Upper lobe of right lung (tissue), 1 donor: ENCODE measurements around the gene KYAT1. TPM values are rescaled to one million over a fixed set of nuclear protein-coding genes. Genes with fewer than 3 reads are reported as not detected.

Experiments
- ATAC-seq: fragments of 200-7000 bp; cut with Tn5 transposase; one replicate; pipeline ENCODE4 v1.9.1; 2020; ENCODE audit warnings: mild to moderate bottlenecking, moderate library complexity
- DNase-seq: peaks from one replicate; pipeline ENCODE4 v3.0.0-alpha.2; 2020
- H3K27ac ChIP-seq: fragments of 200-600 bp; one replicate; pipeline ENCODE4 v1.8.0; 2022
- H3K27me3 ChIP-seq: fragments of 200-600 bp; one replicate; pipeline ENCODE4 v1.8.0; 2022; ENCODE audit warnings: mild to moderate bottlenecking
- H3K36me3 ChIP-seq: fragments of 200-600 bp; one replicate; pipeline ENCODE4 v1.8.0; 2022
- H3K4me1 ChIP-seq: fragments of 200-600 bp; one replicate; pipeline ENCODE4 v1.8.0; 2022
- H3K4me3 ChIP-seq: fragments of 200-600 bp; one replicate; pipeline ENCODE4 v1.8.0; 2022; ENCODE audit warnings: mild to moderate bottlenecking
- H3K9me3 ChIP-seq: fragments of 200-600 bp; one replicate; pipeline ENCODE4 v1.8.0; 2022
- CTCF ChIP-seq: fragments of 200-600 bp; IDR thresholded peaks from one replicate; pipeline ENCODE4 v1.8.0; 2022; ENCODE audit warnings: antibody characterized with exemption
- intact Hi-C: fragments of 100-400 bp; cut with DNase I; formaldehyde crosslinking; loops from one replicate; pipeline ENCODE4 v1.11.0; 2022
- total RNA-seq: library from RNA; stranded (reverse); fragmentation: NEBNext Ultra II Directional; extraction: Animal tissue kit (Norgen Biotek cat#: 25700); gene quantifications from one replicate; pipeline ENCODE4 v1.2.1, GENCODE V29; 2021
- donor health status: DM: no; HTN: yes; CAD: no; lungs with severe emphysema.

Gene KYAT1
- total RNA-seq, 1 donor from 2014 or later: 6.6 TPM

DNA sequence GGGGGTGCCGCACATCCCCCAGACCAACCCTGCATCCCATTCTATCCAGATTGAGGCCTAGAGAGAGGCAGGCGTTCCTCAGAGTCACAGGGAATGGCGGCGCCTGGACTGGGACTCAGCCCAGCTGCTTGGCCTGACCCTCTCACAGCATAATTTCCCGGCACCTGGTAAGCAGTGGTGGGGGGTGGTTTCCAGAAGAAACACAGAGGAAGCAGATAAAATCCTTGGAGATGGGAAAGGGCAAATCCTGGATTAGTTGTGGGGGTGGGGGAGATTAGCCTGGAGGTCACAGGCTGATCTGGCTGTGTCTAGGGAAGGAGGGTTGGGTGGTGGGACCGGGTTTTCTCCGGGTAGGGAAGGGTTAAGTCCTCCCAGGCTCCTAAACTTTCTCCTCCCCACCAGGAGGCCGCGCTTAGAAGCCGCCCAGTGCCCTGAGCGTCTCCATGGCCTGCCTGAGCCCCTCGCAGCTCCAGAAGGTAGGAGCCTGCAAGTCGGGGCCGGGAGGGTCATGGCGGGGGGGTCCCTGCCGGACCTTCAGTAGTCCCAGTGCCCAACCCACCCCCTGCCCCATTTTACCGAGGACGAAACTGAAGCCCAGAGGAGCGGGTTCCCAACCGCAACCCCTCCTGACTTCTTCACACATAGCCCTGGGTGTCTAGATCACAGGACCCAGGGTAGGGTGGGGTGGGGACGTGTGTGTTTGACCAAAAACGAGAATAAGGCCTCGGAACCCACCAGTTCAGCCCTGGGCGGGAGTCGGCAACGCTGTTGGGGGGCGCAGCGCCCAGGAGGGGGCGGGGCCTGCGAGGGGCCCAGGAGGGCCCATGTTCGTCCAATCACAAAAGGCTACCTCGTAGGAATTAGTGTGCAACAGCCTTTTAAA, 40.4 kb upstream of the KYAT1 start:
- Histone ChIP-seq H3K27ac (peak overlapping the region; percentile 88), H3K4me1 (peaks cover 32% of the 10 kb centered on the region), H3K9me3 (no peaks in the 10 kb centered on the region), H3K27me3 (no peaks in the 10 kb centered on the region), H3K36me3 (peaks cover 8% of the 10 kb centered on the region), H3K4me3 (peak overlapping the region; percentile 59)
- ATAC-seq (peak; percentile 83), DNase-seq (peak; percentile 81)
- intact Hi-C loops: no loop called here
- peak; percentile 8 for TF ChIP-seq CTCF

DNA sequence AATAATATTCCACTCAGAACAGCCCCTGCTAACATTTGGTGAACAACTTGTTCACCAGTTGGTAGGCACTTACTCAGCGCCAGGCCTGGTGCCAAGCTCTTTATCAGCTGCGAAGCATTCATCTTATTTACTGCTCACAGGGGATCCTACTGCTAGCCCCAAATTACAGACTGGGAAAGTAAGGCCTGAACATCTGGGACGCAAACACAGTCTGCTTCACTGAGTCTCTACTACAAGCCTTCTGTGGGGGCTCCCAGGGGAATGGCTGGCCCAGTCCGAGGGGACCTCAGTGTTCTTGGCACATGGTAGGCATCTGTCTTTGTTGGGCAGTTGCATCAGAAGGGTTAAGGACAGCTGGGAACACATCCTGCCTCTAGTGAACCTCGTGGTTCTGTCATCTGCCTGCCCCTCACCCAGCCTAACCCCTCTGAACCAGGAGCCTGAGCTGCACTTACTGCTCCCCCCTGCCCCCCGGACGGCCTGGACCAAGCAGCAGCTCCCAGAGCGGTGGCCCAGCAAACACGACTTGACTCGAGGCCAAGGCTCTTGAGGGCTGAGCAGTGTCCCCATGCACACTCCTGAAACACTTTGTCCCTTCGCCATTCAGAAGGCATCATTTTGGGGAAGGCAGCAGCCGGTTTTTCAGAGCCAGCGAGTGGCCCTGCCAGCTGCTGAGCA, 38.8 kb upstream of the KYAT1 start, which contains the start of gene PHYHD1:
TSS of gene PHYHD1 (plus strand) at position 602 of the 678 bp plus-strand sequence. CDS start 1,342 bp downstream, outside the sequence.
- Histone ChIP-seq H3K4me3 (peak within 1 kb of the TSS; percentile 59), H3K4me1 (peaks cover 48% of the 10 kb centered on the region), H3K9me3 (no peaks in the 10 kb centered on the region), H3K27me3 (no peaks in the 10 kb centered on the region), H3K36me3 (peaks cover 15% of the 10 kb centered on the region), H3K27ac (peak within 1 kb of the TSS; percentile 88)
- no peak for TF ChIP-seq CTCF
- intact Hi-C loops: no loop called here
- ATAC-seq: peak; percentile 44
- DNase-seq: peak; percentile 87

- H3K9me3 ChIP-seq: no peaks in the 10 kb centered on the region
- H3K36me3 ChIP-seq: peaks cover 15% of the 10 kb centered on the region
- peak overlapping the region; percentile 88 for H3K27ac ChIP-seq
- TF ChIP-seq CTCF: no peak
- intact Hi-C loops: no loop called here
- DNase-seq: no peak
- H3K4me1 ChIP-seq: peaks cover 57% of the 10 kb centered on the region
- no peaks in the 10 kb centered on the region for H3K27me3 ChIP-seq
- ATAC-seq: no peak
- no peak overlapping the region for H3K4me3 ChIP-seq
These were observed 37.8 kb upstream of the KYAT1 start for GRCh38 chr9:128919402-128920089.

GRCh38 chr9:128918921-128919320, 37.2 kb upstream of the KYAT1 start:
- Histone ChIP-seq H3K4me3 (no peak overlapping the region), H3K27me3 (no peaks in the 10 kb centered on the region), H3K27ac (peak overlapping the region; percentile 88), H3K9me3 (no peaks in the 10 kb centered on the region), H3K4me1 (peaks cover 63% of the 10 kb centered on the region), H3K36me3 (peaks cover 15% of the 10 kb centered on the region)
- intact Hi-C loops: no loop called here
- no peak for ATAC-seq
- DNase-seq: no peak
- TF ChIP-seq CTCF: no peak

DNA sequence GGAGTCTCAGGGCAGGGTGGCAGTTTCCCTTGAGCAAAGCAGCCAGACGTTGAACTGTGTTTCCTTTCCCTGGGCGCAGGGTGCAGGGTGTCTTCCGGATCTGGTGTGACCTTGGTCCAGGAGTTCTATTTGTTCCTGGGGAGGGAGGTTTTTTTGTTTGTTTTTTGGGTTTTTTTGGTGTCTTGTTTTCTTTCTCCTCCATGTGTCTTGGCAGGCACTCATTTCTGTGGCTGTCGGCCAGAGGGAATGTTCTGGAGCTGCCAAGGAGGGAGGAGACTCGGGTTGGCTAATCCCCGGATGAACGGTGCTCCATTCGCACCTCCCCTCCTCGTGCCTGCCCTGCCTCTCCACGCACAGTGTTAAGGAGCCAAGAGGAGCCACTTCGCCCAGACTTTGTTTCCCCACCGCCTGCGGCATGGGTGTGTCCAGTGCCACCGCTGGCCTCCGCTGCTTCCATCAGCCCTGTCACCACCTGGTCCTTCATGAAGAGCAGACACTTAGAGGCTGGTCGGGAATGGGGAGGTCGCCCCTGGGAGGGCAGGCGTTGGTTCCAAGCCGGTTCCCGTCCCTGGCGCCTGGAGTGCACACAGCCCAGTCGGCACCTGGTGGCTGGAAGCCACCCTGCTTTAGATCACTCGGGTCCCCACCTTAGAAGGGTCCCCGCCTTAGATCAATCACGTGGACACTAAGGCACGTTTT, 35.5 kb upstream of the KYAT1 start:
- no peaks in the 10 kb centered on the region for H3K27me3 ChIP-seq
- H3K9me3 ChIP-seq: no peaks in the 10 kb centered on the region
- H3K27ac ChIP-seq: peak overlapping the region; percentile 87
- intact Hi-C loops: no loop called here
- H3K4me1 ChIP-seq: peaks cover 75% of the 10 kb centered on the region
- H3K4me3 ChIP-seq: peak overlapping the region; percentile 19
- DNase-seq (peak; percentile 89), ATAC-seq (peak; percentile 59)
- H3K36me3 ChIP-seq: peaks cover 18% of the 10 kb centered on the region
- no peak for TF ChIP-seq CTCF
